Omental fat pad (tissue), 4 donors: ENCODE measurements around the gene FGF22. TPM values are rescaled to one million over a fixed set of nuclear protein-coding genes. Genes with fewer than 3 reads are reported as not detected.

Experiments
- ATAC-seq: fragments of 150-250 bp; one replicate; pipeline ENCODE4 v1.9.1; 2016; ENCODE audit warnings: mild to moderate bottlenecking, moderate library complexity; ENCODE audit not compliant: low FRiP score
- DNase-seq: peaks from one replicate; pipeline ENCODE4 v3.0.0-alpha.2; 2019; ENCODE audit warnings: low spot score
- CTCF ChIP-seq, 3 donors: fragments of 450-650 bp; IDR thresholded peaks; one replicate each; pipeline ENCODE4 v1.5.1; 2016 to 2017; ENCODE audit warnings: antibody characterized with exemption in 3 of 3, mild to moderate bottlenecking in 3 of 3, moderate library complexity in 2 of 3
- total RNA-seq, 4 donors: library from RNA; depleted of rRNA; stranded (reverse); fragments of >200 nt; gene quantifications; one replicate each; pipeline ENCODE4 v1.1.0, GENCODE V29; 2016

Gene FGF22
- total RNA-seq, 4 donors from 2014 or later = 0.38 TPM; not detected in 3

DNA sequence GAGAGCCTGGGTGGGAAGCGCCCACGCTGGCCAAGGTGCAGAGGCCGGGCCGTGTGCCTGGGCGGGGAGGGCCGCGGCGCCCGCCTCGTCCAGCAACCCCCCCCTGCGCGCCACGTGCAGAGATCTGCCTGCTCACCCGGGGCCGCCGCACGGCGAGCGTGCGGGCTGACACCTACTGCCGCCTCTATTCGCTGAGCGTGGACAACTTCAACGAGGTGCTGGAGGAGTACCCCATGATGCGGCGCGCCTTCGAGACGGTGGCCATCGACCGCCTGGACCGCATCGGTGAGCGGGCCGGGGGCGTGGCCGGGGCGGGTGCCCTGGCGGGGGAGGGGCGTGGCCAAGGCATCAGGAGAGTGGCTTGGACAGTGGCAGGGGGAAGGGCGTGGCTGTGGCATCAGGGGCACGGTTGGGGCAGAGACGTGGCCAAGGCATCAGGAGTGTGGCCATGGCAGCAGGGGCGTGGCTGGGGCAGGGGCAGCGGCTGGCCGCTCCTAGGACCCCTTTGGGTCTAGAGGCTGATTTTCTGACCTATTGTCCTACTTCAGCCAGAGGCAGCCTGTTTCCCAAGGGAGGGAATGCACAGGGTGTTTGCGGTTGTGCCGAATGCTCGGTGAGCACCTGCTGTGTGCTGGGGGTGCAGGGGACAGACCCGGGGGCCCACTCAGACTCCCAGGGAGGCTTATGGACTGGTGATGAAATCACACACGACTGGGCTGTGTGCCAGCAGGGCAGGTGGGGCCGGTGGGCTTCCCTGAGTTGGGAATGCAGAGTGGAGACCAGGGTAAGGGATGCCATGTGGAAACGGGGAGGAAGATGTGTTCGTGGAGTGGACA is 25.7 kb upstream of the FGF22 start:
- DNase-seq (no peak), ATAC-seq (no peak)
- no peak for TF ChIP-seq CTCF (IDR thresholded peaks at IDR 0.05)

GRCh38 chr19:615619-616018 is 24.1 kb upstream of the FGF22 start:
- DNase-seq = no peak
- no peak for TF ChIP-seq CTCF (IDR thresholded peaks at IDR 0.05)
- ATAC-seq = no peak

DNA sequence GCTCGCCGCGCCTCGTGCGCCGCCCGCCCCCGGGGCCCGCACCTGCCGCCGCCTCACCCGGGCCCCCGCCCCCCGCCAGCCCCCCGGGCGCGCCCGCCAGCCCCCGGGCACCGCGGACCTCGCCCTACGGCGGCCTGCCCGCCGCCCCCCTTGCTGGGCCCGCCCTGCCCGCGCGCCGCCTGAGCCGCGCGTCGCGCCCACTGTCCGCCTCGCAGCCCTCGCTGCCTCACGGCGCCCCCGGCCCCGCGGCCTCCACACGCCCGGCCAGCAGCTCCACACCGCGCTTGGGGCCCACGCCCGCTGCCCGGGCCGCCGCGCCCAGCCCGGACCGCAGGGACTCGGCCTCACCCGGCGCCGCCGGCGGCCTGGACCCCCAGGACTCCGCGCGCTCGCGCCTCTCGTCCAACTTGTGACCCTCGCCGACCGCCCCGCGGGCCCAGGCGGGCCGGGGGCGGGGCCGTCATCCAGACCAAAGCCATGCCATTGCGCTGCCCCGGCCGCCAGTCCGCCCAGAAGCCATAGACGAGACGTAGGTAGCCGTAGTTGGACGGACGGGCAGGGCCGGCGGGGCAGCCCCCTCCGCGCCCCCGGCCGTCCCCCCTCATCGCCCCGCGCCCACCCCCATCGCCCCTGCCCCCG is 23.5 kb upstream of the FGF22 start:
- no peak for TF ChIP-seq CTCF (IDR thresholded peaks at IDR 0.05)
- ATAC-seq = no peak
- DNase-seq = no peak

DNA sequence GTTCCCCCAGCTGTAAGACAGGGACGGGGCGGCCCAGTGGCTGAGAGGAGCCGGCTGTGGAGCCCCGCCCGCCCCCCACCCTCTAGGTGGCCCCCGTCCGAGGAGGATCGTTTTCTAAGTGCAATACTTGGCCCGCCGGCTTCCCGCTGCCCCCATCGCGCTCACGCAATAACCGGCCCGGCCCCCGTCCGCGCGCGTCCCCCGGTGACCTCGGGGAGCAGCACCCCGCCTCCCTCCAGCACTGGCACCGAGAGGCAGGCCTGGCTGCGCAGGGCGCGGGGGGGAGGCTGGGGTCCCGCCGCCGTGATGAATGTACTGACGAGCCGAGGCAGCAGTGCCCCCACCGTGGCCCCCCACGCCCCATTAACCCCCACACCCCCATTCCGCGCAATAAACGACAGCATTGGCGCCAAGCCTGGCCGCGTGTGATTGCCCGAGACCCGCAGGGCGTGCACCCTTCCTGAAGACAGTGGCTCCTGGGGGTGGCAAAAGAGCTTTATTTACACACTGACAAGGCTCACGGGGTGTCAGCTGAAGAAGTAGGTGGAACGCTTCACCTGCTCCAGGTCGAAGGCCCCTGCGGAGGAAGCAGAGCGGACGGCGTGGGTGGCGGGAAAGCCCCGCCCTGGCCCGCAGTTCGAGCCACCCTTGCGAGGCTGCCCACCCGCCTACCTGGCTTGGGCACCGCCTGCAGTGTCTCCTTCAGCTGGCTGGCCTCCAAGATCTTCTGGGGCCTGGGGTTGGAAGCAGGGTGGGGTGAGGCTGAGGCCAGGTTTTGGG is 22.7 kb upstream of the FGF22 start:
- ATAC-seq = no peak
- no peak for DNase-seq
- TF ChIP-seq CTCF (IDR thresholded peaks at IDR 0.05) = no peak

GRCh38 chr19:617551-618246 is 22.0 kb upstream of the FGF22 start:
- ATAC-seq = no peak
- TF ChIP-seq CTCF (IDR thresholded peaks at IDR 0.05) = no peak

GRCh38 chr19:618247-618619 is 21.4 kb upstream of the FGF22 start:
- no peak for ATAC-seq
- TF ChIP-seq CTCF (IDR thresholded peaks at IDR 0.05) = no peak
- DNase-seq = no peak

More at GRCh38 chr19:617551-618246, 22.0 kb upstream of the FGF22 start:
- no peak for DNase-seq
